Mesothelial cell of epicardium (in vitro differentiated cells): ENCODE data around the gene PLEKHH1. TPM values are rescaled to one million over a fixed set of nuclear protein-coding genes. Genes with fewer than 3 reads are reported as not detected.

Experiments
- DNase-seq, 2 experiments: peaks; one replicate each; pipeline ENCODE4 v3.0.0; 2021; ENCODE audit warnings: low spot score in 2 of 2; ENCODE audit not compliant: unreplicated experiment in 2 of 2
- H3K27ac Mint-ChIP-seq: 2 replicates; pipeline ENCODE4 v1.8.0; 2021; ENCODE audit warnings: mixed read lengths
- H3K27me3 Mint-ChIP-seq: 2 replicates; pipeline ENCODE4 v1.8.0; 2021; ENCODE audit warnings: low read depth, mixed read lengths
- H3K36me3 Mint-ChIP-seq: 2 replicates; pipeline ENCODE4 v1.8.0; 2021; ENCODE audit warnings: mixed read lengths
- H3K4me1 Mint-ChIP-seq: 2 replicates; pipeline ENCODE4 v1.8.0; 2021; ENCODE audit warnings: mixed read lengths
- H3K4me3 Mint-ChIP-seq: 2 replicates; pipeline ENCODE4 v1.8.0; 2021; ENCODE audit warnings: mild to moderate bottlenecking, moderate library complexity, mixed read lengths
- H3K9me3 Mint-ChIP-seq: 2 replicates; pipeline ENCODE4 v1.8.0; 2021; ENCODE audit warnings: mixed read lengths
- total RNA-seq: library from RNA; stranded (reverse); gene quantifications from 3 replicates; pipeline ENCODE4 v1.2.1, GENCODE V29; 2021
- TF ChIP-seq, protein P1 (sequence below): fragments of 200-600 bp; sonication (generic); IDR thresholded peaks from one replicate; pipeline ENCODE4 v1.5.0; 2021; ENCODE audit warnings: antibody characterized with exemption; ENCODE audit not compliant: unreplicated experiment

Gene PLEKHH1
- total RNA-seq, 1 donor from 2014 or later = 21.4 TPM

DNA sequence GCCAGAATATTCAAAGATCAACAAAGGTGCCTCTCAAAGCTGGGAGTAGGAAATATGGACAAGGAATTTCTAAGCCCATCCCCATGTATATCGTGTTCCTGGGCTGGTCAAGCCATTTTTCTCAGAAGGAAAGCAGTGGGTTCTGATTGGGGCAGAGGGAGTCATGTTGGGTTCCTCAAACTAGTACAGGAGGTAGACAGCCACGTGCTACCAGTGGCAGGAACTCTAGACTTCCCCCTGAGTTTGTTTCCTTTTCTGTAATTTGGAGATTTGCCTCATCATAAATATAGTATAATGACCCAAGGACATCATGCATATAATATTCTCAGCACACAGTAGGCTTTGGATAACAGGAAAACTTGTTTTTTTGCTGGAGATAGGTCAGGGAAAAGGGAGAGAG lies 16.4 kb upstream of the PLEKHH1 start:
- no peaks in the 10 kb centered on the region for H3K36me3 Mint-ChIP-seq
- no peak for DNase-seq
- TF ChIP-seq, protein P1, sequence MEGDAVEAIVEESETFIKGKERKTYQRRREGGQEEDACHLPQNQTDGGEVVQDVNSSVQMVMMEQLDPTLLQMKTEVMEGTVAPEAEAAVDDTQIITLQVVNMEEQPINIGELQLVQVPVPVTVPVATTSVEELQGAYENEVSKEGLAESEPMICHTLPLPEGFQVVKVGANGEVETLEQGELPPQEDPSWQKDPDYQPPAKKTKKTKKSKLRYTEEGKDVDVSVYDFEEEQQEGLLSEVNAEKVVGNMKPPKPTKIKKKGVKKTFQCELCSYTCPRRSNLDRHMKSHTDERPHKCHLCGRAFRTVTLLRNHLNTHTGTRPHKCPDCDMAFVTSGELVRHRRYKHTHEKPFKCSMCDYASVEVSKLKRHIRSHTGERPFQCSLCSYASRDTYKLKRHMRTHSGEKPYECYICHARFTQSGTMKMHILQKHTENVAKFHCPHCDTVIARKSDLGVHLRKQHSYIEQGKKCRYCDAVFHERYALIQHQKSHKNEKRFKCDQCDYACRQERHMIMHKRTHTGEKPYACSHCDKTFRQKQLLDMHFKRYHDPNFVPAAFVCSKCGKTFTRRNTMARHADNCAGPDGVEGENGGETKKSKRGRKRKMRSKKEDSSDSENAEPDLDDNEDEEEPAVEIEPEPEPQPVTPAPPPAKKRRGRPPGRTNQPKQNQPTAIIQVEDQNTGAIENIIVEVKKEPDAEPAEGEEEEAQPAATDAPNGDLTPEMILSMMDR = no peak
- H3K27ac Mint-ChIP-seq = no peak overlapping the region
- H3K4me3 Mint-ChIP-seq = peak overlapping the region; percentile 33
- peaks cover 3% of the 10 kb centered on the region for H3K4me1 Mint-ChIP-seq
- H3K9me3 Mint-ChIP-seq = no peaks in the 10 kb centered on the region
- peaks cover 87% of the 10 kb centered on the region for H3K27me3 Mint-ChIP-seq

DNA sequence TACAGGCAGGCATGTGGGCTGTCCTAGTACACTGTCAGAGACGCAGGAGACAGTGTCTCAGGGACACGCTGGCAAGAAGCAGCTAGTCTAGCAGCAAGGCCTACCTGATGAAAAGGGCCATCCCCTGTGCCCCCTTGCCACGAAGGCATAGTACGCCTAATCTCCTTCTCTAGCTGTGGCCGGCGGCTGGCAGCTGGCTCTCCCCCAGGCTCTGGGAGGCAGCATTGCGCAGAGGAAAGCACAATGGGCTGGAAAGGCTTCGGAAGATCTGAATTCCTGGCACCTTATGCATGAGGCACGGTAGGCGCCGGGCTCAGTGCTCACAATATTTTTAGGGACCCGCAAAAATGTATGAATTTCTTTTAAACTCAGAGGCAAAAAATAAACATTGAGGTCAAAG lies 16.0 kb upstream of the PLEKHH1 start:
- no peaks in the 10 kb centered on the region for H3K9me3 Mint-ChIP-seq
- no peak for DNase-seq
- TF ChIP-seq, protein P1 = no peak
- no peaks in the 10 kb centered on the region for H3K36me3 Mint-ChIP-seq
- peaks cover 87% of the 10 kb centered on the region for H3K27me3 Mint-ChIP-seq
- H3K4me1 Mint-ChIP-seq = peaks cover 3% of the 10 kb centered on the region
- no peak overlapping the region for H3K4me3 Mint-ChIP-seq
- H3K27ac Mint-ChIP-seq = no peak overlapping the region

DNA sequence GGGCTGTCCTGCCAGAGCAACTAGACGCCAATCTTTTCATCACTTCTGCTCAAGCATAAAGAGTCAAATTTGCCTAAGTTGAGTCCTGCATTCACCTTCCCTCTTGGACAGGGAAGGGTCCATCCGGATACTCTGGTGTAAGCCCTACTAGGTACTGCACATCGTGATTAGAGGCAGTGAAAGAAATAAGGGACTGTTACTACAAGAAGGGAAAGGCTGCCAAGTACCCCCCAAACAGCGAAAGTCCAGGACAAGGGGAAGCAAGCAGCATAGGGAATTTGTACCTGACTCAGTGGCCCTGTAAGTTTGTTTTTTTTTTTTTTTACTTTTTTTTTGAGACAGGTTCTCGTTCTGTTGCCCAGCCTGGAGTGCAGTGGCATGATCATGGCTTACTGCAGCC lies 13.7 kb upstream of the PLEKHH1 start:
- H3K9me3 Mint-ChIP-seq = no peaks in the 10 kb centered on the region
- no peak overlapping the region for H3K4me3 Mint-ChIP-seq
- peaks cover 85% of the 10 kb centered on the region for H3K27me3 Mint-ChIP-seq
- TF ChIP-seq, protein P1 = no peak
- H3K4me1 Mint-ChIP-seq = peaks cover under 1% of the 10 kb centered on the region
- no peaks in the 10 kb centered on the region for H3K36me3 Mint-ChIP-seq
- DNase-seq = no peak
- H3K27ac Mint-ChIP-seq = no peak overlapping the region

DNA sequence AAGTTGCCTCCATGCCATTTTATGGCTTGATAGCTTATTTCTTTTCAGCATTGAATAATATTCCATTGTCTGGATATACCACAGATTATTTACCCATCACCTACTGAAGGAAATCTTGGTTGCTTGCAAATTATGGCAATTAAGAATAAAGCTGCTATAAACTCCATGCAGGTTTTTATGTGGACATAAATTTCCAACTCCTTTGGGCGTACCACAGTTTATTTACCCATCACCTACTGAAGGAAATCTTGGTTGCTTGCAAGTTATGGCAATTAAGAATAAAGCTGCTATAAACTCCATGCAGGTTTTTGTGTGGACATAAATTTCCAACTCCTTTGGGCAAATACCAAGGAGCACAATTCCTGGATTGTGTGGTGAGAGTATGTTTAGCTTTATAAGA lies 12.6 kb upstream of the PLEKHH1 start:
- Mint-ChIP-seq H3K36me3 (no peaks in the 10 kb centered on the region), H3K4me3 (no peak overlapping the region), H3K9me3 (no peaks in the 10 kb centered on the region), H3K27me3 (peaks cover 85% of the 10 kb centered on the region), H3K27ac (no peak overlapping the region), H3K4me1 (peaks cover 5% of the 10 kb centered on the region)
- no peak for DNase-seq
- TF ChIP-seq, protein P1 = no peak

DNA sequence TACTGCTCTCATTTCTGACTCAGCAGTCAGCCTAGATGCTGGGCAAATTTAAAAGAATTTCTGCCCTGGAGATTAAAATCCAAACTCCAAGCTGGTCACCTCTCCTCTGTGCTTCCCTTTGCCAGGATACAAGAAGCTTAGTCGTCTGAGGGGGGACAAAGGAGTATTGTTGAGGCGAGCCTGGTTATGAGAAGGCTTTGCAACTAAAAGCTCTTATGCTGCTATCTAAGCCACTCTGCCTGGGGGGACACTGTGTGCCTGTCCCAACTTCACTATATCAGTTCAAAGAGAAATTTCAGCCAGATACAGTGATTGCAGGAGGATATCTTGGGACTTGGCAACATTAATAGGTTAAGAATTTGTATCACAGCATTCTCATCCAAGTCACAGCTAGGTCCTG lies 10.8 kb upstream of the PLEKHH1 start:
- Mint-ChIP-seq H3K27ac (no peak overlapping the region), H3K27me3 (peaks cover 76% of the 10 kb centered on the region), H3K4me1 (peaks cover 5% of the 10 kb centered on the region), H3K36me3 (no peaks in the 10 kb centered on the region), H3K4me3 (no peak overlapping the region), H3K9me3 (no peaks in the 10 kb centered on the region)
- DNase-seq = no peak
- TF ChIP-seq, protein P1 = no peak
